Liver (tissue), 10 donors: ENCODE measurements around the gene IL7R. TPM values are rescaled to one million over a fixed set of nuclear protein-coding genes. Genes with fewer than 3 reads are reported as not detected.
A peak's percentile ranks its signal among the peaks of the same experiment; 100 is the strongest.

Experiments used
- DNase-seq: peaks from one replicate; pipeline ENCODE4 v3.0.0-alpha.2; 2017; ENCODE audit warnings: low spot score
- H3K27ac ChIP-seq, 2 donors: one replicate each; pipeline ENCODE4 v1.7.0; 2013; ENCODE audit warnings: inconsistent platforms in 2 of 2, low read length in 2 of 2, control low read depth in 1 of 2, low read depth in 1 of 2, mild to moderate bottlenecking in 1 of 2
- H3K27me3 ChIP-seq, 4 donors: one replicate each; pipeline versions ENCODE4 v1.6.1 to v1.7.0; 2013; ENCODE audit warnings: low read length in 3 of 4, inconsistent platforms in 1 of 4, mild to moderate bottlenecking in 1 of 4, moderate library complexity in 1 of 4; ENCODE audit not compliant: control insufficient read depth in 4 of 4, insufficient read depth in 4 of 4
- H3K36me3 ChIP-seq, 4 donors: one replicate each; pipeline versions ENCODE4 v1.6.1 to v1.7.0; 2013; ENCODE audit warnings: low read length in 3 of 4, mild to moderate bottlenecking in 3 of 4, low read depth in 1 of 4, moderate library complexity in 1 of 4; ENCODE audit not compliant: control insufficient read depth in 4 of 4, insufficient read depth in 3 of 4
- H3K4me1 ChIP-seq, 4 donors: one replicate each; pipeline versions ENCODE4 v1.6.1 to v1.7.0; 2013; ENCODE audit warnings: low read length in 3 of 4, mild to moderate bottlenecking in 3 of 4, moderate library complexity in 1 of 4; ENCODE audit not compliant: control insufficient read depth in 4 of 4, insufficient read depth in 4 of 4
- H3K4me3 ChIP-seq, 3 donors: one replicate each; pipeline versions ENCODE4 v1.6.1 to v1.7.0; 2013; ENCODE audit warnings: low read length in 3 of 3, control low read depth in 1 of 3, low read depth in 1 of 3, mild to moderate bottlenecking in 1 of 3
- H3K9ac ChIP-seq, 2 donors: one replicate each; pipeline ENCODE4 v1.7.0; 2013; ENCODE audit warnings: low read length in 2 of 2, mild to moderate bottlenecking in 2 of 2, moderate library complexity in 2 of 2, control low read depth in 1 of 2, low read depth in 1 of 2
- H3K9me3 ChIP-seq, 4 donors: one replicate each; pipeline versions ENCODE4 v1.6.1 to v1.7.0; 2013; ENCODE audit warnings: low read length in 3 of 4; ENCODE audit not compliant: control insufficient read depth in 4 of 4
- EGR1 ChIP-seq, 2 donors: IDR thresholded peaks; 2 replicates each; pipeline ENCODE4 v1.6.1; 2016 to 2018; ENCODE audit warnings: antibody characterized with exemption in 2 of 2, low read depth in 2 of 2
- FOXA1 ChIP-seq: IDR thresholded peaks from 2 replicates; pipeline ENCODE4 v1.6.1; 2016; ENCODE audit warnings: antibody characterized with exemption
- HNF4G ChIP-seq: IDR thresholded peaks from 2 replicates; pipeline ENCODE4 v1.6.1; 2016; ENCODE audit warnings: antibody characterized with exemption
- JUND ChIP-seq, 2 donors: IDR thresholded peaks; 2 replicates each; pipeline ENCODE4 v1.6.1; 2016; ENCODE audit warnings: antibody characterized with exemption in 2 of 2
- RAD21 ChIP-seq, 2 donors: IDR thresholded peaks; 2 replicates each; pipeline ENCODE4 v1.6.1; 2016; ENCODE audit warnings: antibody characterized with exemption in 2 of 2, mild to moderate bottlenecking in 2 of 2
- RXRA ChIP-seq, 2 donors: IDR thresholded peaks; 2 replicates each; pipeline ENCODE4 v1.6.1; 2017 to 2018; ENCODE audit warnings: antibody characterized with exemption in 2 of 2, mild to moderate bottlenecking in 1 of 2
- TAF1 ChIP-seq: conservative IDR thresholded peaks from 2 replicates; pipeline ENCODE4 v1.6.1; 2016; ENCODE audit warnings: antibody characterized with exemption, mild to moderate bottlenecking
- WGBS: extraction: QIAGEN DNeasy Blood & Tissue Kit; methylation state at CpG from one replicate; pipeline ENCODE4 v1.1.7; 2013; 5-methylcytosine and 5-hydroxymethylcytosine counted together
- polyA plus RNA-seq, 2 donors: library from polyadenylated mRNA; stranded (reverse) in 1 of 2; unstranded in 1 of 2; fragments of 200-250 nt in 1 of 2; fragments of >200 nt in 1 of 2; fragmentation: Nextera tagmentation in 1 of 2; extraction: Ambion mirVana in 1 of 2; gene quantifications; one replicate each; pipeline versions ENCODE4 v1.2.1 to v1.2.3, GENCODE V29; 2013 to 2015
- small RNA-seq: library from RNA; depleted of rRNA; stranded (forward); fragments of <200 nt; gene quantifications from one replicate; pipeline ENCODE3, GENCODE V24; 2014
- total RNA-seq, 2 donors: library from RNA; depleted of rRNA; stranded (reverse); fragments of >200 nt; gene quantifications; one replicate each; pipeline ENCODE4 v1.2.3, GENCODE V29; 2014
- TF ChIP-seq, protein P1 (sequence below): fragments of 150-350 bp; IDR thresholded peaks from 2 replicates; pipeline ENCODE4 v1.5.1; 2017; ENCODE audit warnings: improper control_type of control experiment, low read depth, low read length; ENCODE audit not compliant: missing input control
- TF ChIP-seq, protein P2 (sequence below): IDR thresholded peaks from 2 replicates; pipeline ENCODE4 v1.6.1; 2016; ENCODE audit warnings: antibody characterized with exemption
- TF ChIP-seq, protein P3 (sequence below): IDR thresholded peaks from 2 replicates; pipeline ENCODE4 v1.6.1; 2016; ENCODE audit warnings: antibody characterized with exemption
- donor health status: healthy.
- donor health status: healthy.
- donor health status: healthy.
- donor health status: healthy.
- donor health status: healthy.

The IL7R gene
- total and polyA plus RNA-seq, 4 donors: 1.0 to 5.4 (median 2.4) TPM

DNA sequence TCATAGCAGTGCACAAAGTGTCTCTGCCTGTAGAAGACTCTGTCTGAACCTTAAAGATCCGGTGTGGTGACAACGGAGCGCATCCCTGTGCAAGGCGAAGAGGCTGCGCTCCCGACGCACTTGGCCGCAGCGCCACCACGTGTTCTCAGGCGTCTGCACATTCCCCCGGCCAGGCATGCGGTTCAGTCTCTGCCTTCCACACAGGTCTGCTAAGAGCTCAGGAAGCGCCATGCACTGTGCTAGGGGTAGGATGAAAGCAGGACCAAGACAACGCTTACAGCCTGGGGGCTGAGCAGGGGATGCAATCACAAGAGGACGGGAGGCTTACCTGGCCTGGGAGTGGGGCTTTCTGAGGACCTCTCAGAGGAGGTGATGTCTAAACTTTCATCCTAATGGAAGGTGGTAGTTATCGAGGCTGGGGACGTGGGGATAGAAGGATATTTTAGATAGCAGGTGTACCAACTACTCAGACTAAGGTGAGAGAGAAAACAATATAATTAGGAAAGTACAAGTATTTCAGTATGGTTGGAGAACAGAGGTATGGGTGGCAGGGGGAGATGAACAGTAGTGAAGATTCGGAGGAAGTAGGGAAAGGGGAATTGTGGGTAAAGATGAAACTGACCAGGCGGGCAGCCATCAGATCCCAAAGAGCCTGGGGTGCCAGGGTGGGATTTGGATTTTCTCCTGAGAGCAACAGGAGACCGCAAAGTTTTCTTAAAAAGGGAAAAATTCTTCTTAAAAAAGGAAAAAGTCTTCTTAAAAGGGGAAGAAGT lies 68.4 kb downstream of the IL7R start:
- TF ChIP-seq EGR1 (IDR thresholded peaks at IDR 0.05; ENCODE audit: low read depth in 2 of 2): no peak
- TF ChIP-seq, protein P1, sequence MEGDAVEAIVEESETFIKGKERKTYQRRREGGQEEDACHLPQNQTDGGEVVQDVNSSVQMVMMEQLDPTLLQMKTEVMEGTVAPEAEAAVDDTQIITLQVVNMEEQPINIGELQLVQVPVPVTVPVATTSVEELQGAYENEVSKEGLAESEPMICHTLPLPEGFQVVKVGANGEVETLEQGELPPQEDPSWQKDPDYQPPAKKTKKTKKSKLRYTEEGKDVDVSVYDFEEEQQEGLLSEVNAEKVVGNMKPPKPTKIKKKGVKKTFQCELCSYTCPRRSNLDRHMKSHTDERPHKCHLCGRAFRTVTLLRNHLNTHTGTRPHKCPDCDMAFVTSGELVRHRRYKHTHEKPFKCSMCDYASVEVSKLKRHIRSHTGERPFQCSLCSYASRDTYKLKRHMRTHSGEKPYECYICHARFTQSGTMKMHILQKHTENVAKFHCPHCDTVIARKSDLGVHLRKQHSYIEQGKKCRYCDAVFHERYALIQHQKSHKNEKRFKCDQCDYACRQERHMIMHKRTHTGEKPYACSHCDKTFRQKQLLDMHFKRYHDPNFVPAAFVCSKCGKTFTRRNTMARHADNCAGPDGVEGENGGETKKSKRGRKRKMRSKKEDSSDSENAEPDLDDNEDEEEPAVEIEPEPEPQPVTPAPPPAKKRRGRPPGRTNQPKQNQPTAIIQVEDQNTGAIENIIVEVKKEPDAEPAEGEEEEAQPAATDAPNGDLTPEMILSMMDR: peak; percentile 44
- no peak for TF ChIP-seq HNF4G
- no peak for TF ChIP-seq JUND (IDR thresholded peaks at IDR 0.05)
- TF ChIP-seq RAD21 (IDR thresholded peaks at IDR 0.05): peak; percentile 83 to 86
- TF ChIP-seq, protein P2, sequence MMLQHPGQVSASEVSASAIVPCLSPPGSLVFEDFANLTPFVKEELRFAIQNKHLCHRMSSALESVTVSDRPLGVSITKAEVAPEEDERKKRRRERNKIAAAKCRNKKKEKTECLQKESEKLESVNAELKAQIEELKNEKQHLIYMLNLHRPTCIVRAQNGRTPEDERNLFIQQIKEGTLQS: no peak
- TF ChIP-seq FOXA1: no peak
- TF ChIP-seq, protein P3, sequence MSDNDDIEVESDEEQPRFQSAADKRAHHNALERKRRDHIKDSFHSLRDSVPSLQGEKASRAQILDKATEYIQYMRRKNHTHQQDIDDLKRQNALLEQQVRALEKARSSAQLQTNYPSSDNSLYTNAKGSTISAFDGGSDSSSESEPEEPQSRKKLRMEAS: peak; percentile 51
- TF ChIP-seq RXRA (IDR thresholded peaks at IDR 0.05): no peak
- Histone ChIP-seq H3K36me3 (no peaks in the 10 kb centered on the region), H3K4me1 (peaks cover 0 to 11% (median 6%) of the 10 kb centered on the region in 4 donors), H3K27ac (no peak overlapping the region), H3K27me3 (peaks cover 0 to 7% (median 2%) of the 10 kb centered on the region in 4 donors), H3K9me3 (no peaks in the 10 kb centered on the region), H3K9ac (no peak overlapping the region), H3K4me3 (no peak overlapping the region)
- peak; percentile 52 for DNase-seq
- 13% methylated on average over 21 of the region's 21 CpGs for WGBS

DNA sequence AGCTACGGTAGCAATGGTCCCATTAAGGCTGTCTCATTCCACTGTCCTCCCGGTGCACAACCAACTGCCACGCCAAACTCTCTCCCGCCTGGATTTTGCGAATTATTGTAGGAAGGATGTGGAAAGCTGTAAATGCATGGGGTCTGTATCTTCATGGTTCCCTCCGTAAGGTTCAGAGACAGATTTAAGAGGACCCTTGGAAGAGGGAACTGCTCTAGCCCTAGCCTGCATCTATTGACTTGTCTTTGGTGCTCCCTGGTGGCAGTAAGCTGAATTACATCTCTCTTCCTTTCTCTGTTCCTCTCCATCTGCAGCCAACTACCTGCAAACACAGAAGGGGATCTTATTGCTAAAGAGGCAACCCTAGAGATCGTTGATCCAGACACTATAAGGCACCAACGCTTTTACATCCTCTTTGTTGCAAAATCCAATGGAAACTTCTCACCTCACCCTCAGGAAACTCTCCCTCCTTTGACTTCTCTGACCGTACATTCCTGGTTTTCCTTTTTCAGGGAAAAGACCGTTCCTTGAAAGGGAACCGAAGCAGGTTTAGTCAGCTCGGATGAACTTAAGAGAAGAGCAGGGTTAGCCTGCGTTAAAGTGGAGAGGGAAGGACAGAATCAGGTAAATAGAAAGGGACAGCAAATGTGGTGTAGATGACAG lies 69.8 kb downstream of the IL7R start:
- no peak overlapping the region for H3K4me3 ChIP-seq
- no peaks in the 10 kb centered on the region for H3K9me3 ChIP-seq
- H3K4me1 ChIP-seq: peaks cover 0 to 11% (median 6%) of the 10 kb centered on the region in 4 donors
- H3K36me3 ChIP-seq: no peaks in the 10 kb centered on the region
- peaks cover 0 to 7% (median 2%) of the 10 kb centered on the region in 4 donors for H3K27me3 ChIP-seq
- TF ChIP-seq, protein P1: peak; percentile 86
- TF ChIP-seq RAD21 (IDR thresholded peaks at IDR 0.05) (peak; percentile 95), TAF1 (no peak)
- WGBS: 34% methylated on average over 13 of the region's 13 CpGs
- peak; percentile 57 for DNase-seq
- no peak overlapping the region for H3K9ac ChIP-seq
- H3K27ac ChIP-seq: no peak overlapping the region

Small RNA genes within 50 kb of the gene (small RNA-seq; reads per million reads assigned to genes)
- gene AC112204.1: not detected

Other genes starting within 250 kb of the IL7R start
- gene SPEF2, start 239.0 kb upstream of the IL7R start, total RNA-seq: 1 to 10 TPM; 2.8 to 4.5 TPM
- gene SPEF2, start 239.0 kb upstream of the IL7R start, polyA plus RNA-seq: 1 to 10 TPM in 1 of 2 donors, under 1 TPM in 1; 0.42 to 1.3 TPM
- under 1 TPM in 1 of 2 donors, not detected in 1; 0.37 TPM for gene CAPSL, start 81.7 kb downstream of the IL7R start, total RNA-seq
- not detected for gene CAPSL, start 81.7 kb downstream of the IL7R start, polyA plus RNA-seq
- gene UGT3A1, start 134.5 kb downstream of the IL7R start, total RNA-seq: 10 to 100 TPM in 1 of 2 donors, under 1 TPM in 1; 0.28 to 60.6 TPM
- 10 to 100 TPM; 20.6 to 21.3 TPM for gene UGT3A1, start 134.5 kb downstream of the IL7R start, polyA plus RNA-seq
- under 1 TPM; 0.14 to 0.17 TPM for gene UGT3A2, start 210.0 kb downstream of the IL7R start, total RNA-seq
- gene UGT3A2, start 210.0 kb downstream of the IL7R start, polyA plus RNA-seq: under 1 TPM; 0.18 to 0.65 TPM